Karpas-422 (cell line): ENCODE results near the gene TH. TPM values are rescaled to one million over a fixed set of nuclear protein-coding genes. Genes with fewer than 3 reads are reported as not detected.
"Not testable (repeated sequence)": the region's sequence is repeated elsewhere in the genome, so short reads cannot be mapped to it uniquely, and the experiment has no call there.

Experiments used
- DNase-seq: peaks from one replicate; pipeline ENCODE4 v3.0.0-alpha.2; 2015
- H2AFZ ChIP-seq: fragments of 200-600 bp; sonication (generic); 2 replicates; pipeline ENCODE4 v1.6.1; 2014; ENCODE audit warnings: antibody characterized with exemption, low read length, mixed read lengths
- H3K27ac ChIP-seq: fragments of 200-600 bp; sonication (generic); 2 replicates; pipeline ENCODE4 v1.5.1; 2014; ENCODE audit warnings: mild to moderate bottlenecking, low read length, moderate library complexity
- H3K27me3 ChIP-seq: fragments of 200-600 bp; sonication (generic); 2 replicates; pipeline ENCODE4 v1.6.1; 2014; ENCODE audit warnings: low read length, mixed read lengths
- H3K36me3 ChIP-seq: fragments of 200-600 bp; sonication (generic); 2 replicates; pipeline ENCODE4 v1.6.1; 2014; ENCODE audit warnings: low read length, mixed read lengths; ENCODE audit not compliant: insufficient read depth
- H3K4me1 ChIP-seq: fragments of 200-600 bp; sonication (generic); 2 replicates; pipeline ENCODE4 v1.6.1; 2014; ENCODE audit warnings: mild to moderate bottlenecking, low read length, mixed read lengths
- H3K4me2 ChIP-seq: fragments of 200-600 bp; sonication (generic); 2 replicates; pipeline ENCODE4 v1.6.1; 2014; ENCODE audit warnings: low read length, low read depth, mild to moderate bottlenecking; ENCODE audit not compliant: poor library complexity, severe bottlenecking
- H3K4me3 ChIP-seq: fragments of 200-600 bp; sonication (generic); 2 replicates; pipeline ENCODE4 v1.5.1; 2014; ENCODE audit warnings: mild to moderate bottlenecking, antibody characterized with exemption, low read length, mixed read lengths
- H3K79me2 ChIP-seq: fragments of 200-600 bp; sonication (generic); 2 replicates; pipeline ENCODE4 v1.6.1; 2014; ENCODE audit warnings: mild to moderate bottlenecking, low read length, mixed read lengths
- H3K9ac ChIP-seq: fragments of 200-600 bp; sonication (generic); 2 replicates; pipeline ENCODE4 v1.6.0; 2014; ENCODE audit warnings: low read length
- H3K9me2 ChIP-seq: fragments of 200-600 bp; sonication (generic), shearing (Covaris generic); replicated peaks from 2 replicates; pipeline ENCODE4 v1.6.0; 2014; ENCODE audit warnings: mild to moderate bottlenecking, low read length, moderate library complexity; ENCODE audit not compliant: insufficient read depth
- H3K9me3 ChIP-seq: fragments of 300-700, 200-600 bp; sonication (generic); 2 replicates; pipeline ENCODE4 v1.6.1; 2014; ENCODE audit warnings: low read length, mixed read lengths
- H4K20me1 ChIP-seq: fragments of 200-600 bp; sonication (generic); 2 replicates; pipeline ENCODE4 v1.6.1; 2014; ENCODE audit warnings: mild to moderate bottlenecking, antibody characterized with exemption, low read length, low read depth; ENCODE audit not compliant: insufficient read depth
- total RNA-seq: library from RNA; depleted of rRNA; stranded (reverse); fragments of >200 nt; shearing (Covaris generic); gene quantifications from 2 replicates; pipeline ENCODE4 v1.2.3, GENCODE V29; 2014; ENCODE audit warnings: low replicate concordance

TH gene
- total RNA-seq, 1 experiment from 2014 or later: not detected

GRCh38 chr11:2178906-2179494 is 7.4 kb upstream of the TH start:
- Histone ChIP-seq H3K27ac (no peak overlapping the region), H3K4me3 (no peak overlapping the region), H3K9me2 (no peaks in the 10 kb centered on the region), H3K4me2 (no peak overlapping the region), H3K4me1 (no peaks in the 10 kb centered on the region), H4K20me1 (no peaks in the 10 kb centered on the region), H3K9ac (no peak overlapping the region), H2AFZ (no peak overlapping the region), H3K27me3 (no peaks in the 10 kb centered on the region), H3K79me2 (no peaks in the 10 kb centered on the region), H3K9me3 (no peaks in the 10 kb centered on the region), H3K36me3 (no peaks in the 10 kb centered on the region)
- no peak for DNase-seq

- not testable (repeated sequence) for H3K9ac ChIP-seq, H3K4me1 ChIP-seq, H3K9me2 ChIP-seq, H3K36me3 ChIP-seq, H4K20me1 ChIP-seq, DNase-seq, H3K27me3 ChIP-seq, H3K4me2 ChIP-seq, H3K9me3 ChIP-seq, H3K79me2 ChIP-seq, H3K27ac ChIP-seq, H3K4me3 ChIP-seq, H2AFZ ChIP-seq
Measured at GRCh38 chr11:2178055-2178773, 6.6 kb upstream of the TH start.

GRCh38 chr11:2177076-2177475 is 5.5 kb upstream of the TH start:
- Histone ChIP-seq H3K4me2 (no peak overlapping the region), H3K27ac (no peak overlapping the region), H3K4me1 (no peaks in the 10 kb centered on the region), H3K9me2 (no peaks in the 10 kb centered on the region), H4K20me1 (no peaks in the 10 kb centered on the region), H3K9ac (no peak overlapping the region), H3K4me3 (no peak overlapping the region), H3K27me3 (no peaks in the 10 kb centered on the region), H3K9me3 (no peaks in the 10 kb centered on the region), H3K36me3 (no peaks in the 10 kb centered on the region), H3K79me2 (no peaks in the 10 kb centered on the region), H2AFZ (no peak overlapping the region)
- DNase-seq: no peak

- no peaks in the 10 kb centered on the region for H4K20me1 ChIP-seq
- no peak for DNase-seq
- no peak overlapping the region for H3K27ac ChIP-seq
- H2AFZ ChIP-seq: no peak overlapping the region
- no peaks in the 10 kb centered on the region for H3K4me1 ChIP-seq
- no peak overlapping the region for H3K4me3 ChIP-seq
- no peaks in the 10 kb centered on the region for H3K79me2 ChIP-seq
- no peaks in the 10 kb centered on the region for H3K27me3 ChIP-seq
- H3K4me2 ChIP-seq: no peak overlapping the region
- H3K36me3 ChIP-seq: no peaks in the 10 kb centered on the region
- no peaks in the 10 kb centered on the region for H3K9me2 ChIP-seq
- no peak overlapping the region for H3K9ac ChIP-seq
- no peaks in the 10 kb centered on the region for H3K9me3 ChIP-seq
Measured at GRCh38 chr11:2176389-2176900, 4.8 kb upstream of the TH start.

- Histone ChIP-seq H3K4me2 (no peak overlapping the region), H3K36me3 (no peaks in the 10 kb centered on the region)
Measured at GRCh38 chr11:2175659-2176058, 4.0 kb upstream of the TH start.

GRCh38 chr11:2174361-2174760 is 2.7 kb upstream of the TH start:
- no peak overlapping the region for H3K27ac ChIP-seq
- no peaks in the 10 kb centered on the region for H3K36me3 ChIP-seq
- H3K4me2 ChIP-seq: no peak overlapping the region
- no peaks in the 10 kb centered on the region for H3K9me3 ChIP-seq
- no peak overlapping the region for H3K9ac ChIP-seq
- no peak overlapping the region for H2AFZ ChIP-seq
- no peaks in the 10 kb centered on the region for H3K27me3 ChIP-seq
- H3K9me2 ChIP-seq: no peaks in the 10 kb centered on the region
- no peak overlapping the region for H3K4me3 ChIP-seq
- H4K20me1 ChIP-seq: no peaks in the 10 kb centered on the region
- H3K4me1 ChIP-seq: no peaks in the 10 kb centered on the region
- no peaks in the 10 kb centered on the region for H3K79me2 ChIP-seq
- no peak for DNase-seq

More at GRCh38 chr11:2175659-2176058, 4.0 kb upstream of the TH start:
- no peaks in the 10 kb centered on the region for H3K9me2 ChIP-seq
- H3K27ac ChIP-seq: no peak overlapping the region
- H2AFZ ChIP-seq: no peak overlapping the region
- H3K4me1 ChIP-seq: no peaks in the 10 kb centered on the region
- no peaks in the 10 kb centered on the region for H3K27me3 ChIP-seq
- no peak overlapping the region for H3K9ac ChIP-seq
- no peak for DNase-seq
- H3K9me3 ChIP-seq: no peaks in the 10 kb centered on the region
- H3K4me3 ChIP-seq: no peak overlapping the region
- H3K79me2 ChIP-seq: no peaks in the 10 kb centered on the region
- H4K20me1 ChIP-seq: no peaks in the 10 kb centered on the region

GRCh38 chr11:2173761-2174160 is 2.1 kb upstream of the TH start:
- DNase-seq: no peak
- H3K9ac ChIP-seq: no peak overlapping the region
- H3K79me2 ChIP-seq: no peaks in the 10 kb centered on the region
- H3K4me3 ChIP-seq: no peak overlapping the region
- no peaks in the 10 kb centered on the region for H3K9me2 ChIP-seq
- no peak overlapping the region for H3K27ac ChIP-seq
- no peaks in the 10 kb centered on the region for H3K36me3 ChIP-seq
- no peaks in the 10 kb centered on the region for H3K4me1 ChIP-seq
- H3K4me2 ChIP-seq: no peak overlapping the region
- no peaks in the 10 kb centered on the region for H3K27me3 ChIP-seq
- no peaks in the 10 kb centered on the region for H4K20me1 ChIP-seq
- H3K9me3 ChIP-seq: no peaks in the 10 kb centered on the region
- no peak overlapping the region for H2AFZ ChIP-seq

GRCh38 chr11:2173150-2173693 is 1.6 kb upstream of the TH start:
- Histone ChIP-seq H3K4me2 (no peak overlapping the region), H2AFZ (no peak overlapping the region), H3K36me3 (no peaks in the 10 kb centered on the region), H3K9me2 (no peaks in the 10 kb centered on the region), H4K20me1 (no peaks in the 10 kb centered on the region), H3K4me3 (no peak overlapping the region), H3K9me3 (no peaks in the 10 kb centered on the region), H3K27ac (no peak overlapping the region), H3K27me3 (no peaks in the 10 kb centered on the region), H3K9ac (no peak overlapping the region), H3K4me1 (no peaks in the 10 kb centered on the region), H3K79me2 (no peaks in the 10 kb centered on the region)
- DNase-seq: no peak
